GM19239 (cell line): Measurements from ENCODE around the gene KRTAP19-7.

Source experiments
- DNase-seq: peaks from one replicate; pipeline ENCODE4 v3.0.0; 2011; ENCODE audit warnings: low spot score; ENCODE audit not compliant: insufficient read length
- FAIRE-seq: peaks from 2 replicates; lab custom pipeline; 2011; peaks lifted over from hg19 to GRCh38; lab: Jason Lieb, UNC

Gene KRTAP19-7, protein sequence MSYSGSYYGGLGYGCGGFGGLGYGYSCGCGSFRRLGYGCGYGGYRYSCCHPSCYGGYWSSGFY

DNA sequence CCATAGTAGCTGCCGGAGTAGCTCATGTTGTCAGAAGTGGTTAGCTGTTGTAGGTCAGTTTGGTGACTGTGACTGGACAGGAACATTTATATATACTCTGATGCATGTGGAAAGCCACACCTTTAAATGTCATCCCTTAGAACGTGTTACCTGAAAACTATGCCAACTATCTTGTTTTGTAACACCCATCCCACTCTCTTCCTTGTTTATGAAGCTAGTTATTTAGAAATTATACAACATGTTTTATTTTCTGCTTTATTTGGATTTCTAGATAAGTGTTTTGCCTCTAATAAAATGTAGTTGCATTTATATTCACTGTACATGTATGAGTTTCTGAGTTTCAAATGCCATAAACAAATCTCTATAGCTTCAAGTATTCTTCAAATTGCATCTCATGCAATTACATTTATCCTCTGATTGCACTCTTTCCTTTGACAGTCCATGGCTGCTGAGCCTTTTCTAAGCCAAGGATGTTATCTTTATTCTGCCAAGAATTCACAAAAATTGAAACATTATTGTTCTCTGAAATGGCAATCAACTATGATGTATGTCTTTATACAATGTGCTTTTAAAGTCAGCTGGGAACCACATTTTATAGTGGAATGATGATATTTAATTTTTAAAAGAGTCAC is at the start of gene KRTAP19-7:
KRTAP19-7 (minus strand) TSS at position 51 of the 632 bp plus-strand sequence; CDS start at position 26, 25 bp downstream.
- FAIRE-seq (no peak), DNase-seq (no peak)

DNA sequence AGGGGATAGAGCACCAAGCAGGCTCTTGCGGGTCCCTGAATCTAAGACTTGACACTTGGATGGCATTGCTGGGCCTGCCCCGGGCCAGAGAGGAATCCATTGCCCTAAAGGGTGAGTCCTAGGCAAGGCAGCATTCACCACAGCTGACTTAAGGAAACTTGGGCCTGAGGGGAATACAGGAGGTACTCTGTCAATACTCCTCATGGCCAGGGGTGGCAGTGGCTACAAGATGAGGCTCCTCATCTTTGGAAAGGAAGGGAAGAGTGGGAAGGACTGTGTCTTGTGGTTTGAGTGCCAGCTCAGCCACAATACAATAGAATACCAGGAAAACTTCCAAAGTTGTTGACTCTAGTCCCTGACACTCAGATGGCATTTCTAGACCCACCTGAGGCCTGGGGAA is 44.9 kb upstream of the KRTAP19-7 start:
- DNase-seq = no peak
- no peak for FAIRE-seq

- FAIRE-seq = no peak
- DNase-seq = no peak
Measured at GRCh38 chr21:30600787-30601186, 39.7 kb upstream of the KRTAP19-7 start, which contains the start of gene KRTAP22-1. Gene KRTAP22-1, plus strand, starts transcription at chr21:30601087.

DNA sequence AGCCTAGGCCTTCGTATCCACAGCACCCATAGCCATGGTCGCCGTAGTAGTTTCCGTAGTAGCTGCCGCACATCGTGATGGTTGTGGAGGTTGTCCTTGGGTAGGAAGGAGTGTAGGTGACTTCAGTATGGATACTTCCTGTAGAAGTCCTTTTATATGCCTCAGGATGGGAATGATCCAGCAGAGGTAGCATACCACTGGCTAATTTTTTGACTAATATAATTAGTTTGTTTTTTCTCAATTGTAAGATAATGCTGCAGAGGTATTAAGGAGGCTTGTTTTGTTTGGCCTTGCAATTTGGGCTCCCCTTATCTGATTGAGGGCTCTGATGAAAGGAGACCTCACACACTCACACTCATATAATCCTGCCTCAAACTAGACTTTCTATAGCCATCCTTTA is 37.7 kb upstream of the KRTAP19-7 start, which contains the start of gene KRTAP6-2:
KRTAP6-2 (minus strand) TSS at position 101 of the 400 bp plus-strand sequence; CDS start at position 73, 28 bp downstream.
- no peak for FAIRE-seq
- no peak for DNase-seq

DNA sequence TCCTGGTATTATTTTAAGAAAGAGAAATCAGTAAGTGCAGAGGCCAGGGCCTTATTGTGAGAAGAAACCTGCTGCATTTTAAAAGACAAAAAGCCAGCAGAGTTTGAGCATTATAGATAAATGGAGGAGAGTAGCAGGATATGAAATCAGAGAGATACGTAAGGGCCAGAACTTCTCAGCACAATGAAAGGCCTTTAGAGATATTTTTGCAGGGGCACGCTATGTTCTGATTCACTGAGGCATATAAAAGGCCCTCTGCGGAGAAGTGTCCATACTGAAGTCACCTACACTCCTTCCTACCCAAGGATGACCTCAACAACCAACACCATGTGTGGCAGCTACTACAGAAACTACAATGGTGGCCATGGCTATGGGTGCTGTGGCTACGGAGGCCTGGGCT is 31.0 kb upstream of the KRTAP19-7 start, which contains the start of gene KRTAP6-3:
KRTAP6-3 (plus strand) TSS at position 301 of the 400 bp plus-strand sequence; CDS start at position 307, 6 bp downstream.
- DNase-seq = no peak
- no peak for FAIRE-seq

DNA sequence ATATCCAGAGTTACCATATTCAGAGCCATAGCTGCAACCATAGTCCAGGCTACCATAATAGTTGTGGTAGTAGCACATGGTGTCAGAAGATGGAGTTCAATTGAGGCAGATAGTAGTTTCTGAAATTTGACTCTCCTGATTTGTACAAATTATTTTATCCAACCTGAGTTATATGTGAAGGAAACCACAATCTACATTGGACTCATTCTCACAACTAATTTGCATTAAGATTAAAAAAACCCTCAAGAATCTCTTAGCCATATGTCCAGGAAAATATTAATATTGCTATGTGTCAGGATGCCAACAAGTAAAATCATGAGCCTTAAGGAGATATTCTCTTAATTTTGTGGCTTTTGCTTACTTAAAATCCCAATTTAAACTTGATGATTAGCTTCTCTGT is 29.2 kb upstream of the KRTAP19-7 start, which contains the start of gene KRTAP22-2:
KRTAP22-2 (minus strand) TSS at position 101 of the 400 bp plus-strand sequence.
- DNase-seq = no peak
- no peak for FAIRE-seq

DNA sequence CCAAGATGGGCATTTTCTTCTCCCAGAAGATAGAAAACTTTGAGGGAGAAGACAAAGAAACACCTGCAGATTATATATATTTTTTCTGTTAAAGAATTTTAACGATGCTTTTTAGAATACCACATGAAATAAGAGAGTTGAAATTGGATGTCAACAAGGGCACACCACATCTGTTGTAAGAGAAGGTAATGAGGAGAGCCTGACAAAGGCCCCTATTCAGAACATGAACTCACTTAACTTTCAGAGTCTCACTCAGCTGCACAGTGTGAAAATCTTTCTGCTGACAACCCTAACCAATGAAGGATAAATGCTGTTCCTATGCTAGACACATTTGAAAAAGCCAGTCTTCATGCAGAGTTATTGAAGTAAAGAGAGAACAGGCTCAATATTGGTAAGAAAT is 21.8 kb upstream of the KRTAP19-7 start:
- FAIRE-seq = no peak
- no peak for DNase-seq

DNA sequence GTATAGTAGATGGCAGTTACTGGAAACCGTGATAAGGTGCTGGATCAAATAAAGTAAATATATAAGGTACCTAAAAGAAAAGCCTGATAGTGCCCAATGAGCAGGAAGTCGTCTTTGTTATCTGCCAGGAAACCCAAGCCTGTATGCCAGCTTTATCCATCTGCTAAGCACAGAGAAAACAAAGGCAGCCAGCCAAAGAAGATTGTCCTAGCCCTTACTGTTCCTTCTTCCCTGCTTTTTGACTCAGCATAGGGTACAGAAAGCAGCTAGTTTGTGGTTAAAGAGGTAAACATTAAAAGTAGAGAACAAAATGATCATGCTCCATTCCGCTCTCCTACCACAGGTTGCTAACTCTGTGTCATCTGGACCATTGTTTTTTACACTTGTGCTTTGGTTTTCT is 19.0 kb upstream of the KRTAP19-7 start:
- DNase-seq (no peak), FAIRE-seq (no peak)

DNA sequence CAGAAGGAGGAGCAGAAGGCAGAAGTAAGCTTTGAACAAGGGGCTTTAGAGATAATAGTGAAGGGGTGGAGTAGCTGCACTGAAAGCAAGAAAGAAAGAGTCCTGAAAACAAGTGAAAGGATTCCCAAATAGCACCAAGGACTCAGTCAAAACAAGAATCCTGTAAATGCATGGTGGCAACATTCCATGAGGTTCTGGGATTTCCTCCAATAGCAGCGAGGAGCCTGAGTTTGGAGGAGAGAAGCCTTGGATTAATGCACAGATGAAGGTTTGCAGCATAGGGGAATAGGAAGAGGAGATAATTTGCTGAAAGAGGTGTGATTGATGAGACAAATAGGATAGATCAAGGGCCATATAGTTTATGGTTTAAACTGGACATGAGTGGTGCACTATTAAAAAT is 18.2 kb upstream of the KRTAP19-7 start:
- FAIRE-seq = no peak

DNA sequence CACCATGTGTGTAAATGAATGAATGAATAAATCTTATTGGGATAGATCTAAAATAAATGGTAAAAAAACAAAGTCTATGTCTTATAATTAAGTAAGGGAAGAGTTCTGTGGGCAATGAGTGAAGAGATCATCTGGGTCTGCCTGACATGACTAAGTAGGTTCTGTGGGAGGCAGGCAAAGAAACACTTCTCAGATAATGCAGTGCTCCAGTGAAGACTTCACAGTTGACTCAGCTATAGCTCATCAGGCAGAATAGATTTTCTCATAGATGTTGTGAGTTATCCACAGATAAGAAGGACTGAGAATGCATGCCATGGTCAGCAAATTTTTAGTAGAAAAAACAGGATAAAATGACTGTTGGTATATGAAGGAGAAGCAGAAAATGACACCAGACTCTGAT is 16.7 kb upstream of the KRTAP19-7 start:
- no peak for DNase-seq

More for the DNA sequence above, 18.2 kb upstream of the KRTAP19-7 start:
- DNase-seq = no peak

DNA sequence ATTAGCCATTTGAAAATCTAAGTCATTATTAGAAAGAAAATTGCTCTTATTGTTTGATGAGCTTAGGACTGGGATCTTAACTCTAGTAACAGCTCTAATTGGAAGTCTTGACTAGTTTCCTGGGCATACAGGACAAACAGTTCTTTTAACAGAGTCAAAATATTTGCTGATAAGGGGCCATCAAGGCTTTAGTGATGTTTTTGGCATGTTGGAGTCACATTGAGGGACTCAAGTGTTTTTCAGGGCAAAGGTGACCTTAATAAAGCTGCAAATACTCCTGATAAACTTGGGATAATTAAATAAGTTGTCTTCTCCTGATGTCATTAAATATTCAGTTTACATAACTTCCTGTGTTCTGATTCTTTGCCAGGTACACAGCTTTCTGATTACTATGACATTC is 6.5 kb upstream of the KRTAP19-7 start:
- DNase-seq (no peak), FAIRE-seq (no peak)

More for the DNA sequence above, 16.7 kb upstream of the KRTAP19-7 start:
- FAIRE-seq = no peak

DNA sequence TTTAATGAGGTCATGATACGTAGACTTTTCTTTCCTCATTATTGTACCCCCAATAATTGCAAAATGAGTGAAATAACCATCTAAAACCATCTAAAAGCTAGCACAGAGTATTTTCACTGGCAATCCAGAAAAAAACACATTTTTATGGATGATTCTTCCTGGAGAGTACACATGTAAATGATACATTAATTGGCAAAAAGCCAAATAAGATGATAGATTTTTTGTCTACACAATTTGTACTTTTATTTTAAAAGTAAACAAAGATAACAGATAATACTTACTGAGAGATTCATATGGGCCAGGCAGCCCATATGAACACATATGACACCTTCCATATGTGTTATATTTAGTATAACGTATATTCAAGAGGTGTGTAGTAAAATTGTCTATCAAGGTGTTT is 2.5 kb upstream of the KRTAP19-7 start:
- FAIRE-seq = no peak
- DNase-seq = no peak

- no peak for FAIRE-seq
- no peak for DNase-seq
Measured at GRCh38 chr21:30563072-30563471, 2.0 kb upstream of the KRTAP19-7 start.

DNA sequence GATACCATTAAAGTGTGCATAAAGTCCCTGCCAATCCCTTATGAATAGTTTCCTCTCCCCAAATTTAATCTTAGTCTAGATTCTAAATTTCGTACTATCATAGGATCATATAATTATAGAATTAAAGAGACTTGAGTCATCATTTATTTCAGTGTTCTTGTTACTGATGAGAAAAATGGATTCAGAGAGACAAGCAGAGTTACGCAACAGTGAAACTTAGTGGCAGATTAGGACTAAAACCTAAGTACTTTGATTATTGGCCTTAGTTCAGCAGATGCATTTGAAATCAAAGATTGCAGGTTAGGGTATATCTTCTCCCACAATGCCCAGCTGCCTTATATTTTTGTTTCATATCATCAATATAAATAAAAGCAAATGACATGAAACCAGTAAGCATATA is 843 bp upstream of the KRTAP19-7 start:
- DNase-seq (no peak), FAIRE-seq (no peak)

GRCh38 chr21:30555095-30555494 is 6.0 kb downstream of the KRTAP19-7 start:
- FAIRE-seq (no peak), DNase-seq (no peak)

DNA sequence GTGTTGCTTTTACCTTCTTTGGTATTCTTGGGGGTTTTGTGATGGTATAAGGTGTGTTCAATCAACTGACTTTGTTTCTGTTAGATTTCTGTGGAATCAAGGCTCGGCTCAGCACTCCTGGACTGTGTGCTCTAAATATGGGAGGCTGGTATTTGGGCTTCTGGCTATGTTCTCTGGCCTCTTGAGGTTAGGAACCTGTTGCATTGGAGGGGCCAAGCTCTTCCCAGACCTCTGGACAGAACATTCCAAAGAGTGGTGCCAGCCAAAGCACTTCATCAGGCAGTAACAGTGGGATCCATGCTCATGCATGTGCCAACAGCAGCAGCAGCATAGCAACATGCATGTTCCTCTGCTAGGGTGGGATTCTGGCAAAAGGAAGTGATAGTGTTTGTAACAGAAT is 8.3 kb downstream of the KRTAP19-7 start:
- FAIRE-seq (no peak), DNase-seq (no peak)

- no peak for FAIRE-seq
- DNase-seq = no peak
Measured at GRCh38 chr21:30541764-30542163, 19.4 kb downstream of the KRTAP19-7 start, which contains the start of gene KRTAP19-6. Gene KRTAP19-6, minus strand, starts transcription at chr21:30541864. Its CDS starts 31 bp downstream, at chr21:30541833.

GRCh38 chr21:30518876-30519275 is 42.2 kb downstream of the KRTAP19-7 start:
- FAIRE-seq = no peak
- DNase-seq = no peak

- DNase-seq = no peak
- FAIRE-seq = no peak
Measured at GRCh38 chr21:30515681-30516080, 45.4 kb downstream of the KRTAP19-7 start.
